ENCODE data around the gene FIGNL1.
A peak's percentile ranks its signal among the peaks of the same experiment; 100 is the strongest.

The FIGNL1 gene

DNA sequence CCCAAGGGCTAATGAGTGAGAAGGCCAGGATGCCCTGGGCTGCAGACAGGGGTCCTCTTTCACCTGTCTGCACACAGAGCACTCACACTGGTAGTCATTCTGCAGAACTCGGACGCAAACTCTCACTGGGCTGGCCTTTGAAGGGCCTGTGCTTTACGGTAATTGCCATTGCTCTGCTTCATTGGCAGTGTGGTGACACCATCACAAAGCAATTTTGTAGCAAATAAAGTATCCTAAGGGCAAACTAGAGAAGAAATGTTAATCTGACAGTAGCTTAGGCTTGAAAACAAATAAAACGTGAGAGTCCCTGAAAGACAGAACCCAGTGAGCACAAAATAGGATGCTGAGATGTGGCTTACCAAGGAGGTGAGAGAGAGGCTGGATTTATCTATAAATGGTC is 30.6 kb upstream of the FIGNL1 start:
- Histone ChIP-seq H3K18ac (ENCODE audit: low read depth in 1 of 2, low read length in 2 of 2) (no peak overlapping the region), H3K27me3 (ENCODE audit: control insufficient read depth in 1 of 2, insufficient read depth in 1 of 2, low read length in 2 of 2) (peaks cover 5 to 27% of the 10 kb centered on the region in 2 experiments), H3K36me3 (ENCODE audit: control insufficient read depth in 1 of 2, insufficient read depth in 2 of 2, low read depth in 1 of 2, low read length in 2 of 2) (no peaks in the 10 kb centered on the region), H3K4me2 (ENCODE audit: low read length, poor library complexity, severe bottlenecking) (no peak overlapping the region), H2AK5ac (ENCODE audit: low read length, severe bottlenecking) (no peak overlapping the region), H2BK12ac (ENCODE audit: low read length in 2 of 2) (no peak overlapping the region), H3K27ac (ENCODE audit: low read length, poor library complexity, severe bottlenecking) (no peak overlapping the region), H4K91ac (ENCODE audit: low read length) (no peak overlapping the region), H3K9me3 (ENCODE audit: control insufficient read depth, low read length) (no peaks in the 10 kb centered on the region), H2AFZ (ENCODE audit: low read depth, low read length) (no peak overlapping the region), H2BK15ac (ENCODE audit: low read depth, poor library complexity, severe bottlenecking) (no peak overlapping the region), H3K14ac (ENCODE audit: low read length in 2 of 2) (no peak overlapping the region), H3K9ac (ENCODE audit: low read length) (no peak overlapping the region), H2BK5ac (ENCODE audit: low read depth, low read length, poor library complexity, severe bottlenecking) (no peak overlapping the region), H3K4ac (ENCODE audit: low read depth in 1 of 2, low read length in 2 of 2) (no peak overlapping the region), H3K4me1 (ENCODE audit: control insufficient read depth, insufficient read depth, low read depth, low read length) (peaks cover 3% of the 10 kb centered on the region), H2BK120ac (ENCODE audit: low read depth, low read length) (no peak overlapping the region), H3K23ac (ENCODE audit: low read length in 2 of 2) (no peak overlapping the region), H3K79me1 (replicated peaks; ENCODE audit: low read length, poor library complexity, severe bottlenecking) (no peaks in the 10 kb centered on the region), H4K8ac (ENCODE audit: low read length) (no peak overlapping the region), H3K4me3 (ENCODE audit: insufficient read depth in 1 of 2, low read depth in 1 of 2, low read length in 2 of 2) (no peak overlapping the region)
- WGBS, result 78% methylated on average over 4 of the region's 4 CpGs
- DNase-seq, result no peak

DNA sequence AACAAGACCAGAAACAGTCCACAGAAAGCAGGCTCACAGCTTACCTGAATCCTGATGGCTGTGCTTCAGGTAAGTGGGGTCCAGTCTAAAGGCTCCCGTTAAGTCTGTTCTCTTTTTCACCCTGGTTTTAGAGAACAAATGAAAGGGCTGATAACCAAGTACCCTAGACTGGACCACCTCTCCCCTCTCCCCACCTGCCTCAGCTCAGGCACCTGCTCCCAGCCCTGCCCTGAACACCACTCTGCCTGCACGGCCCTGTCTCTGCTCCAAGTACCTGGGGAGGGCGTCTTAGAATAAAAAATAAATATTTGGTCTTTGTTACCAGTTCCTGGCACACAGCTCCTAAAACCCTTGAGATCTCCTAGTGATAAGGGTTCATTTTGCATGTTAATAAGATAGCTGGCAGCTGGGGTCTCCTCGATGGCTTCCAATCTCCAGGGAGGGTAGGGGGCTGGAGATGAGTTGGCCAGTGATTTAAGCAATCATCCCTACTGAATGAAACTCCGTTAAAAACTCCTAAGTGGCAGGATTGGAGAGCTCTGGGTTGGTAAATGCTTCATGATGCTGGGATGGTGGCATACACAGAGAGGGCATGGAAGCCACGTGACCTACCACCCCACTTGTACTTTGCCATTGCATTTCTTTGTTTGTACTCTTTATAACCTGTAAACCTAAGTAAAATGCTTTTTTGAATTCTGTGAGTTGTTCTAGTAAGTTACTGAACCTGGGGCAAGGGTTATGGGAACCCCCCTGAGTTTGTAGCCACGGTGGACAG is 29.8 kb upstream of the FIGNL1 start:
- H3K4me2 ChIP-seq (ENCODE audit: low read length, poor library complexity, severe bottlenecking), result no peak overlapping the region
- no peak overlapping the region for H2AK5ac ChIP-seq (ENCODE audit: low read length, severe bottlenecking)
- H2BK120ac ChIP-seq (ENCODE audit: low read depth, low read length), result no peak overlapping the region
- no peak overlapping the region for H3K18ac ChIP-seq (ENCODE audit: low read depth in 1 of 2, low read length in 2 of 2)
- H2BK5ac ChIP-seq (ENCODE audit: low read depth, low read length, poor library complexity, severe bottlenecking), result no peak overlapping the region
- no peak overlapping the region for H4K91ac ChIP-seq (ENCODE audit: low read length)
- H2AFZ ChIP-seq (ENCODE audit: low read depth, low read length), result no peak overlapping the region
- no peak overlapping the region for H3K9ac ChIP-seq (ENCODE audit: low read length)
- no peak overlapping the region for H3K27ac ChIP-seq (ENCODE audit: low read length, poor library complexity, severe bottlenecking)
- H4K8ac ChIP-seq (ENCODE audit: low read length), result no peak overlapping the region
- WGBS, result 88% methylated on average over 3 of the region's 7 CpGs
- H3K36me3 ChIP-seq (ENCODE audit: control insufficient read depth in 1 of 2, insufficient read depth in 2 of 2, low read depth in 1 of 2, low read length in 2 of 2), result no peaks in the 10 kb centered on the region
- no peak overlapping the region for H3K14ac ChIP-seq (ENCODE audit: low read length in 2 of 2)
- H3K4ac ChIP-seq (ENCODE audit: low read depth in 1 of 2, low read length in 2 of 2), result no peak overlapping the region
- H3K79me1 ChIP-seq (replicated peaks; ENCODE audit: low read length, poor library complexity, severe bottlenecking), result no peaks in the 10 kb centered on the region
- H2BK12ac ChIP-seq (ENCODE audit: low read length in 2 of 2), result no peak overlapping the region
- no peak overlapping the region for H3K23ac ChIP-seq (ENCODE audit: low read length in 2 of 2)
- no peak overlapping the region for H3K4me3 ChIP-seq (ENCODE audit: insufficient read depth in 1 of 2, low read depth in 1 of 2, low read length in 2 of 2)
- H2BK15ac ChIP-seq (ENCODE audit: low read depth, poor library complexity, severe bottlenecking), result no peak overlapping the region
- H3K9me3 ChIP-seq (ENCODE audit: control insufficient read depth, low read length), result no peaks in the 10 kb centered on the region
- peaks cover 8 to 31% of the 10 kb centered on the region in 2 experiments for H3K27me3 ChIP-seq (ENCODE audit: control insufficient read depth in 1 of 2, insufficient read depth in 1 of 2, low read length in 2 of 2)
- H3K4me1 ChIP-seq (ENCODE audit: control insufficient read depth, insufficient read depth, low read depth, low read length), result peaks cover 4% of the 10 kb centered on the region
- no peak for DNase-seq

GRCh38 chr7:50477640-50478039 is 27.5 kb upstream of the FIGNL1 start:
- no peaks in the 10 kb centered on the region for H3K9me3 ChIP-seq (ENCODE audit: control insufficient read depth, low read length)
- H3K4me3 ChIP-seq (ENCODE audit: insufficient read depth in 1 of 2, low read depth in 1 of 2, low read length in 2 of 2), result no peak overlapping the region
- no peaks in the 10 kb centered on the region for H3K79me1 ChIP-seq (replicated peaks; ENCODE audit: low read length, poor library complexity, severe bottlenecking)
- no peak overlapping the region for H3K23ac ChIP-seq (ENCODE audit: low read length in 2 of 2)
- no peak overlapping the region for H3K4me2 ChIP-seq (ENCODE audit: low read length, poor library complexity, severe bottlenecking)
- no peak overlapping the region for H3K14ac ChIP-seq (ENCODE audit: low read length in 2 of 2)
- H2AK5ac ChIP-seq (ENCODE audit: low read length, severe bottlenecking), result no peak overlapping the region
- H3K9ac ChIP-seq (ENCODE audit: low read length), result no peak overlapping the region
- no peak overlapping the region for H2BK120ac ChIP-seq (ENCODE audit: low read depth, low read length)
- no peak overlapping the region for H3K27ac ChIP-seq (ENCODE audit: low read length, poor library complexity, severe bottlenecking)
- no peak overlapping the region for H2BK12ac ChIP-seq (ENCODE audit: low read length in 2 of 2)
- no peak for DNase-seq
- no peaks in the 10 kb centered on the region for H3K36me3 ChIP-seq (ENCODE audit: control insufficient read depth in 1 of 2, insufficient read depth in 2 of 2, low read depth in 1 of 2, low read length in 2 of 2)
- H3K4me1 ChIP-seq (ENCODE audit: control insufficient read depth, insufficient read depth, low read depth, low read length), result peaks cover 4% of the 10 kb centered on the region
- H2BK15ac ChIP-seq (ENCODE audit: low read depth, poor library complexity, severe bottlenecking), result no peak overlapping the region
- H3K27me3 ChIP-seq (ENCODE audit: control insufficient read depth in 1 of 2, insufficient read depth in 1 of 2, low read length in 2 of 2), result peaks cover 16 to 45% of the 10 kb centered on the region in 2 experiments
- no peak overlapping the region for H4K91ac ChIP-seq (ENCODE audit: low read length)
- H3K4ac ChIP-seq (ENCODE audit: low read depth in 1 of 2, low read length in 2 of 2), result no peak overlapping the region
- no peak overlapping the region for H4K8ac ChIP-seq (ENCODE audit: low read length)
- WGBS, result 66% methylated on average over 4 of the region's 6 CpGs
- no peak overlapping the region for H2AFZ ChIP-seq (ENCODE audit: low read depth, low read length)
- H2BK5ac ChIP-seq (ENCODE audit: low read depth, low read length, poor library complexity, severe bottlenecking), result no peak overlapping the region
- H3K18ac ChIP-seq (ENCODE audit: low read depth in 1 of 2, low read length in 2 of 2), result no peak overlapping the region

DNA sequence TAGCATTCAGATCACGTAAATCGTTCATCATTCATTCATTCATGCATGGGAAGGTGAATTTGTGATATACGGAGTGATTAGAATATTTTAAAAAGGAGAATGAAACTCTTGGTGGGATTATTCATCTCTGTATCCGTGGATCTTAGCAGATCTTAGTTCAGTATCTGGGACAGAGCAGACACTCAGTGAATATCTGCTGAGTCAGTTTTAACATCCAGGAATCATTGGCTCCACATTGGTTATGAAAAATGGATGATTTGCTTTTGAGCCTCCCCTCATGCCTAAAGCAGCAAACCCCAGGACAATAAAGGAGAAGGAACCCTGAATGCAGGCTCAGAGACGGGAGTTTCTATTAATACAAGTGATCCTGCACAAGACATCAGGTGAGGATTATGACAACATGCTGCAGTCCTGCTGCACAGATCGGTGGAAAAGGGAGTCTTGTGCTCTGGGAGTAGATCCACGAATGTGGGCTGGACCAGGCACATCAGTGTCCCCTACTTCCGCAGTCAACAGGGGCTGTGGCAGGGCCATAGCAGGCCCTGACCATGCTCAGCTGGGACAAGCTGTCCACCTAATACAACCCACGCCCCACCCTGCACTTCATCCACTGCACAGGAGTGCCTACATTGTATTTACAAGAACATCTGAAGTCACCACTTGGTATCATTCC is 26.9 kb upstream of the FIGNL1 start:
- no peaks in the 10 kb centered on the region for H3K9me3 ChIP-seq (ENCODE audit: control insufficient read depth, low read length)
- H4K91ac ChIP-seq (ENCODE audit: low read length), result peak overlapping the region; percentile 53
- no peak overlapping the region for H3K23ac ChIP-seq (ENCODE audit: low read length in 2 of 2)
- H2BK120ac ChIP-seq (ENCODE audit: low read depth, low read length), result no peak overlapping the region
- no peak for DNase-seq
- H2BK5ac ChIP-seq (ENCODE audit: low read depth, low read length, poor library complexity, severe bottlenecking), result no peak overlapping the region
- peaks cover 4% of the 10 kb centered on the region for H3K4me1 ChIP-seq (ENCODE audit: control insufficient read depth, insufficient read depth, low read depth, low read length)
- H2AK5ac ChIP-seq (ENCODE audit: low read length, severe bottlenecking), result no peak overlapping the region
- H3K27me3 ChIP-seq (ENCODE audit: control insufficient read depth in 1 of 2, insufficient read depth in 1 of 2, low read length in 2 of 2), result peaks cover 21 to 51% of the 10 kb centered on the region in 2 experiments
- no peaks in the 10 kb centered on the region for H3K36me3 ChIP-seq (ENCODE audit: control insufficient read depth in 1 of 2, insufficient read depth in 2 of 2, low read depth in 1 of 2, low read length in 2 of 2)
- no peak overlapping the region for H3K14ac ChIP-seq (ENCODE audit: low read length in 2 of 2)
- no peak overlapping the region for H3K4me3 ChIP-seq (ENCODE audit: insufficient read depth in 1 of 2, low read depth in 1 of 2, low read length in 2 of 2)
- 88% methylated on average over 9 of the region's 9 CpGs for WGBS
- no peak overlapping the region for H4K8ac ChIP-seq (ENCODE audit: low read length)
- no peak overlapping the region for H3K18ac ChIP-seq (ENCODE audit: low read depth in 1 of 2, low read length in 2 of 2)
- H3K27ac ChIP-seq (ENCODE audit: low read length, poor library complexity, severe bottlenecking), result no peak overlapping the region
- H3K4me2 ChIP-seq (ENCODE audit: low read length, poor library complexity, severe bottlenecking), result no peak overlapping the region
- H2AFZ ChIP-seq (ENCODE audit: low read depth, low read length), result no peak overlapping the region
- no peak overlapping the region for H3K9ac ChIP-seq (ENCODE audit: low read length)
- no peak overlapping the region for H3K4ac ChIP-seq (ENCODE audit: low read depth in 1 of 2, low read length in 2 of 2)
- no peaks in the 10 kb centered on the region for H3K79me1 ChIP-seq (replicated peaks; ENCODE audit: low read length, poor library complexity, severe bottlenecking)
- H2BK12ac ChIP-seq (ENCODE audit: low read length in 2 of 2), result no peak overlapping the region
- H2BK15ac ChIP-seq (ENCODE audit: low read depth, poor library complexity, severe bottlenecking), result no peak overlapping the region
